NT2/D1 (cell line): ENCODE data around the gene CTSA.
A peak's percentile ranks its signal among the peaks of the same experiment; 100 is the strongest.

ENCODE experiments used
- DNase-seq: peaks from one replicate; pipeline ENCODE4 v3.0.0-alpha.2; 2011; ENCODE audit warnings: low read depth, low spot score
- H3K27me3 ChIP-seq: 2 replicates; pipeline ENCODE4 v1.6.0; 2011; ENCODE audit warnings: mild to moderate bottlenecking; ENCODE audit not compliant: insufficient read length, insufficient read depth
- H3K36me3 ChIP-seq: 2 replicates; pipeline ENCODE4 v1.6.1; 2011; ENCODE audit warnings: mild to moderate bottlenecking, low read length, mixed read lengths; ENCODE audit not compliant: insufficient read depth, insufficient read length
- H3K4me1 ChIP-seq: 2 replicates; pipeline ENCODE4 v1.5.1; 2011; ENCODE audit not compliant: insufficient read depth, insufficient read length
- H3K4me3 ChIP-seq: 2 replicates; pipeline ENCODE4 v1.5.1; 2011; ENCODE audit warnings: low read depth; ENCODE audit not compliant: insufficient read length
- H3K9ac ChIP-seq: 2 replicates; pipeline ENCODE4 v1.6.0; 2011; ENCODE audit warnings: low read depth; ENCODE audit not compliant: insufficient read length
- H3K9me3 ChIP-seq: 2 replicates; pipeline ENCODE4 v1.5.1; 2011; ENCODE audit warnings: mild to moderate bottlenecking, low read length; ENCODE audit not compliant: insufficient read depth
- SUZ12 ChIP-seq: IDR thresholded peaks from 2 replicates; pipeline ENCODE4 v1.6.1; 2011; ENCODE audit not compliant: insufficient read length, insufficient read depth; ENCODE audit errors: extremely low read depth
- YY1 ChIP-seq: IDR thresholded peaks from 2 replicates; pipeline ENCODE4 v1.6.1; 2011; ENCODE audit not compliant: insufficient read length, insufficient read depth
- ZNF274 ChIP-seq: IDR thresholded peaks from 2 replicates; pipeline ENCODE4 v1.6.1; 2011; ENCODE audit warnings: mild to moderate bottlenecking, low read depth, low read length

The CTSA gene

GRCh38 chr20:45933266-45934045 is 42.3 kb downstream of the CTSA start:
- Histone ChIP-seq H3K9me3 (no peaks in the 10 kb centered on the region), H3K4me3 (peak overlapping the region; percentile 98), H3K9ac (peak overlapping the region; percentile 100), H3K4me1 (peaks cover 10% of the 10 kb centered on the region), H3K36me3 (peaks cover 19% of the 10 kb centered on the region), H3K27me3 (no peaks in the 10 kb centered on the region)
- peak; percentile 86 for DNase-seq
- TF ChIP-seq ZNF274 (no peak), SUZ12 (no peak), YY1 (no peak)

GRCh38 chr20:45934046-45934585 is 43.0 kb downstream of the CTSA start:
- Histone ChIP-seq H3K9me3 (no peaks in the 10 kb centered on the region), H3K4me3 (peak overlapping the region; percentile 98), H3K4me1 (peaks cover 14% of the 10 kb centered on the region), H3K27me3 (no peaks in the 10 kb centered on the region), H3K36me3 (peaks cover 26% of the 10 kb centered on the region), H3K9ac (peak overlapping the region; percentile 100)
- no peak for TF ChIP-seq ZNF274
- no peak for TF ChIP-seq SUZ12
- TF ChIP-seq YY1 = no peak
- DNase-seq = no peak

- H3K4me1 ChIP-seq = peaks cover 14% of the 10 kb centered on the region
- peak within 1 kb of the TSS; percentile 100 for H3K9ac ChIP-seq
- TF ChIP-seq ZNF274 = no peak
- peak; percentile 99 for TF ChIP-seq YY1
- no peaks in the 10 kb centered on the region for H3K9me3 ChIP-seq
- peaks cover 33% of the 10 kb centered on the region for H3K36me3 ChIP-seq
- peak; percentile 96 for DNase-seq
- H3K4me3 ChIP-seq = peak within 1 kb of the TSS; percentile 98
- no peaks in the 10 kb centered on the region for H3K27me3 ChIP-seq
Measured at GRCh38 chr20:45934586-45935415, 43.7 kb downstream of the CTSA start, which contains the start of gene PCIF1. TSS of gene PCIF1 (plus strand) at chr20:45934683. CDS start at chr20:45939000, 4,317 bp downstream.

GRCh38 chr20:45935416-45936046 is 44.4 kb downstream of the CTSA start:
- Histone ChIP-seq H3K9ac (peak overlapping the region; percentile 82), H3K9me3 (no peaks in the 10 kb centered on the region), H3K4me1 (peaks cover 14% of the 10 kb centered on the region), H3K27me3 (no peaks in the 10 kb centered on the region), H3K36me3 (peaks cover 40% of the 10 kb centered on the region), H3K4me3 (peak overlapping the region; percentile 73)
- DNase-seq = no peak
- TF ChIP-seq ZNF274 (no peak), YY1 (no peak), SUZ12 (no peak)

GRCh38 chr20:45937765-45938164 is 46.6 kb downstream of the CTSA start:
- H3K36me3 ChIP-seq = peaks cover 47% of the 10 kb centered on the region
- no peak for TF ChIP-seq SUZ12
- TF ChIP-seq YY1 = no peak
- no peak for TF ChIP-seq ZNF274
- H3K4me3 ChIP-seq = no peak overlapping the region
- no peak for DNase-seq
- peaks cover 14% of the 10 kb centered on the region for H3K4me1 ChIP-seq
- H3K9ac ChIP-seq = no peak overlapping the region
- no peaks in the 10 kb centered on the region for H3K9me3 ChIP-seq
- H3K27me3 ChIP-seq = no peaks in the 10 kb centered on the region

- H3K27me3 ChIP-seq = no peaks in the 10 kb centered on the region
- peaks cover 14% of the 10 kb centered on the region for H3K4me1 ChIP-seq
- no peak overlapping the region for H3K4me3 ChIP-seq
- no peak overlapping the region for H3K9ac ChIP-seq
- H3K36me3 ChIP-seq = peaks cover 58% of the 10 kb centered on the region
- TF ChIP-seq ZNF274 (no peak), YY1 (no peak), SUZ12 (no peak)
- no peak for DNase-seq
- H3K9me3 ChIP-seq = no peaks in the 10 kb centered on the region
Measured at GRCh38 chr20:45938727-45939438, 47.7 kb downstream of the CTSA start.
